SK-N-SH (cell line): Measurements from ENCODE around the gene WASL. TPM values are rescaled to one million over a fixed set of nuclear protein-coding genes. Genes with fewer than 3 reads are reported as not detected.

Source experiments
- CTCF ChIA-PET: fragments of 300-600, 350-600 bp; formaldehyde crosslinking; extraction: SDS; loops from one replicate; lab custom pipeline; 2021; lab: Yijun Ruan, JAX
- POLR2A ChIA-PET: fragments of 350-600 bp; sonication (Branson Sonifier 250); formaldehyde crosslinking; extraction: SDS; loops from one replicate; lab custom pipeline; 2020; ENCODE audit warnings: antibody characterized with exemption, inconsistent platforms; lab: Yijun Ruan, JAX
- DNase-seq: peaks from one replicate; pipeline ENCODE4 v3.0.0; 2012
- H2AFZ ChIP-seq: fragments of 200-600 bp; sonication (generic); 2 replicates; pipeline ENCODE4 v1.8.1; 2016; ENCODE audit warnings: antibody characterized with exemption, mild to moderate bottlenecking, low read depth
- H3F3A ChIP-seq: fragments of 200-600 bp; sonication (generic); replicated peaks from 2 replicates; pipeline ENCODE3; 2016; ENCODE audit warnings: antibody characterized with exemption, mild to moderate bottlenecking; ENCODE audit not compliant: insufficient read depth
- H3K27ac ChIP-seq, 2 experiments: fragments of 200-500 bp in 1 of 2; fragments of 200-600 bp in 1 of 2; sonication (Bioruptor generic) in 1 of 2; sonication (generic), shearing (Covaris generic) in 1 of 2; 2 replicates each; pipeline versions ENCODE4 v1.5.1 to v1.6.1; 2014 to 2016; ENCODE audit warnings: low read depth in 2 of 2, inconsistent platforms in 1 of 2, low read length in 1 of 2, mild to moderate bottlenecking in 1 of 2, mixed read lengths in 1 of 2
- H3K27me3 ChIP-seq: fragments of 200-600 bp; sonication (generic), shearing (Covaris generic); 2 replicates; pipeline ENCODE4 v1.6.1; 2016; ENCODE audit warnings: mixed run types; ENCODE audit not compliant: insufficient read depth
- H3K36me3 ChIP-seq, 2 experiments: fragments of 200-500 bp in 1 of 2; fragments of 200-600 bp in 1 of 2; sonication (Bioruptor generic) in 1 of 2; sonication (generic) in 1 of 2; replicated peaks in 1 of 2; 2 replicates each; pipeline versions ENCODE3 to v1.5.1; 2014 to 2016; ENCODE audit warnings: low read length in 1 of 2, mild to moderate bottlenecking in 1 of 2; ENCODE audit not compliant: insufficient read depth in 2 of 2, control insufficient read depth in 1 of 2
- H3K4me1 ChIP-seq, 2 experiments: fragments of 200-500 bp in 1 of 2; fragments of 200-600 bp in 1 of 2; sonication (Bioruptor generic) in 1 of 2; sonication (generic), shearing (Covaris generic) in 1 of 2; 2 replicates each; pipeline versions ENCODE4 v1.5.1 to v1.6.1; 2014 to 2016; ENCODE audit warnings: low read depth in 1 of 2, low read length in 1 of 2, mixed run types in 1 of 2; ENCODE audit not compliant: insufficient read depth in 2 of 2, control insufficient read depth in 1 of 2
- H3K4me2 ChIP-seq: fragments of 200-600 bp; sonication (generic), shearing (Covaris generic); 2 replicates; pipeline ENCODE4 v1.6.1; 2017; ENCODE audit warnings: mixed run types
- H3K4me3 ChIP-seq, 2 experiments: fragments of 200-500 bp in 1 of 2; fragments of 200-600 bp in 1 of 2; sonication (Bioruptor generic) in 1 of 2; sonication (generic), shearing (Covaris generic) in 1 of 2; 2 replicates each; pipeline versions ENCODE4 v1.5.1 to v1.8.1; 2014 to 2016; ENCODE audit warnings: low read depth in 2 of 2, inconsistent platforms in 1 of 2, low read length in 1 of 2, mild to moderate bottlenecking in 1 of 2, mixed read lengths in 1 of 2, moderate library complexity in 1 of 2
- H3K79me2 ChIP-seq: fragments of 200-600 bp; sonication (generic); 2 replicates; pipeline ENCODE4 v1.8.1; 2017; ENCODE audit warnings: mild to moderate bottlenecking; ENCODE audit not compliant: insufficient read depth
- H3K9ac ChIP-seq: fragments of 200-600 bp; sonication (generic); 2 replicates; pipeline ENCODE4 v1.6.1; 2017; ENCODE audit warnings: mixed run types
- H3K9me2 ChIP-seq: fragments of 200-600 bp; sonication (generic); 2 replicates; pipeline ENCODE4 v1.6.1; 2017; ENCODE audit warnings: mixed run types
- H3K9me3 ChIP-seq: fragments of 200-600 bp; sonication (generic); 2 replicates; pipeline ENCODE4 v1.6.1; 2017; ENCODE audit warnings: mixed run types, mild to moderate bottlenecking, moderate library complexity
- H4K20me1 ChIP-seq: fragments of 200-600 bp; sonication (generic); 2 replicates; pipeline ENCODE4 v1.6.1; 2017; ENCODE audit warnings: mild to moderate bottlenecking, mixed run types; ENCODE audit not compliant: insufficient read depth
- CHD2 ChIP-seq: fragments of 150-350 bp; IDR thresholded peaks from 2 replicates; pipeline ENCODE4 v1.6.1; 2018; ENCODE audit warnings: low read length; ENCODE audit not compliant: partially characterized antibody
- ELF1 ChIP-seq: IDR thresholded peaks from 2 replicates; pipeline ENCODE4 v1.4.0; 2012
- EZH2phosphoT487 ChIP-seq: fragments of 200-600 bp; sonication (generic); IDR thresholded peaks from 2 replicates; pipeline ENCODE4 v1.6.1; 2017; ENCODE audit warnings: low read depth, mixed run types, mild to moderate bottlenecking, antibody characterized with exemption, moderate library complexity, borderline replicate concordance
- FOXM1 ChIP-seq: IDR thresholded peaks from 2 replicates; pipeline ENCODE4 v1.4.0; 2012; ENCODE audit warnings: low read depth, mild to moderate bottlenecking
- JUND ChIP-seq: IDR thresholded peaks from 2 replicates; pipeline ENCODE4 v1.4.0; 2012
- MEF2A ChIP-seq: IDR thresholded peaks from 2 replicates; pipeline ENCODE4 v1.4.0; 2012; ENCODE audit warnings: low read depth, borderline replicate concordance
- MXI1 ChIP-seq: IDR thresholded peaks from 2 replicates; pipeline ENCODE4 v1.6.1; 2012; ENCODE audit warnings: mild to moderate bottlenecking, low read depth, low read length, improper control_type of control experiment
- NRF1 ChIP-seq: IDR thresholded peaks from 2 replicates; pipeline ENCODE4 v1.6.1; 2012; ENCODE audit warnings: low read depth, mild to moderate bottlenecking, low read length
- POLR2AphosphoS5 ChIP-seq: IDR thresholded peaks from 2 replicates; pipeline ENCODE4 v1.6.1; 2012; ENCODE audit warnings: low read depth, low read length
- SIN3A ChIP-seq: IDR thresholded peaks from 2 replicates; pipeline ENCODE4 v1.6.1; 2012; ENCODE audit warnings: low read depth, mild to moderate bottlenecking, low read length, moderate library complexity, borderline replicate concordance
- TAF1 ChIP-seq: IDR thresholded peaks from 2 replicates; pipeline ENCODE4 v1.6.1; 2012; ENCODE audit warnings: low read depth, mild to moderate bottlenecking, low read length, moderate library complexity, borderline replicate concordance
- TEAD4 ChIP-seq: IDR thresholded peaks from 2 replicates; pipeline ENCODE4 v1.4.0; 2012; ENCODE audit warnings: mild to moderate bottlenecking, borderline replicate concordance; ENCODE audit not compliant: insufficient read depth
- YY1 ChIP-seq: IDR thresholded peaks from 2 replicates; pipeline ENCODE4 v1.4.0; 2012; ENCODE audit warnings: low read depth, mild to moderate bottlenecking
- WGBS: methylation state at CpG from one replicate; pipeline ENCODE4 v1.1.6; 2017; ENCODE audit warnings: low lambda C conversion rate; 5-methylcytosine and 5-hydroxymethylcytosine counted together
- polyA plus RNA-seq, 3 experiments: library from polyadenylated mRNA; depleted of rRNA; stranded (reverse); fragments of >200 nt; gene quantifications; 2 replicates each; pipeline ENCODE4 v1.2.3, GENCODE V29; 2012
- TF ChIP-seq, protein P1 (sequence below): IDR thresholded peaks from 2 replicates; pipeline ENCODE4; 2012
- TF ChIP-seq, protein P2 (sequence below): fragments of 150-350 bp; IDR thresholded peaks from 2 replicates; pipeline ENCODE4 v1.6.1; 2016; ENCODE audit warnings: mild to moderate bottlenecking, low read depth, low read length
- TF ChIP-seq, protein P3 (sequence below): IDR thresholded peaks from 2 replicates; pipeline ENCODE4 v1.4.0; 2012; ENCODE audit warnings: low read depth, borderline replicate concordance
- TF ChIP-seq, protein P4 (sequence below): IDR thresholded peaks from 2 replicates; pipeline ENCODE4 v1.4.0; 2012; ENCODE audit warnings: low read depth
- TF ChIP-seq, protein P5 (sequence below): IDR thresholded peaks from 2 replicates; pipeline ENCODE4 v1.6.1; 2012; ENCODE audit warnings: mild to moderate bottlenecking, low read depth, low read length, moderate library complexity
- TF ChIP-seq, protein P6 (sequence below): fragments of 200-600 bp; sonication (generic); IDR thresholded peaks from 2 replicates; pipeline ENCODE4 v1.6.1; 2017; ENCODE audit warnings: antibody characterized with exemption, mild to moderate bottlenecking, moderate library complexity

The WASL gene
- polyA plus RNA-seq, 1 of the 3 experiments (the other 2 are of a cell fraction) = 9.9 TPM

DNA sequence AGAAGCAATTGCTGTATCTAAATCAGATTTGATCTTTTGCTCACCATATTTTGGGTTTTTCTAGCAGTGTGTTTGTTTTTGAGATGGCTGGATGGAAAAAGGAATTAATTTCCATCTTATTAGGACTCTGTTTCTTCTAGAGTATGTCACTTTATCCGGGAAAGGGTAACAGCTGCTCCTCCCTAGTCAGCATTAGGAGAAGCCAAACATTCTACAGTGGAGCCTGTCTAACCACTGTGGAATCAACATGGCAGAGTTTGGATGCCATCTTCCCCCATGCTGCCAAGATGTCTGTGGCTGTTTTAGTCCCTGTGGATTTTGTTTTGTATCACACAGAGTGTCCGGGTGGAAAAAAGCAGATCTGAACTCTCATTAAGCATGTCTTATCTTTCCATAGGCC, 109.2 kb downstream of the WASL start:
- CTCF ChIA-PET = no interaction called here
- Histone ChIP-seq H3K36me3 (no peaks in the 10 kb centered on the region), H3K4me1 (peaks cover 14 to 18% of the 10 kb centered on the region in 2 experiments; a peak in 3 of 4 replicates), H3K9me3 (no peaks in the 10 kb centered on the region), H3K27ac (no peak overlapping the region; a peak in 1 of 4 replicates), H3K9ac (no peak overlapping the region), H3K9me2 (no peaks in the 10 kb centered on the region), H4K20me1 (no peaks in the 10 kb centered on the region), H3K4me3 (no peak overlapping the region), H3K4me2 (no peak overlapping the region), H3F3A (peaks cover 4% of the 10 kb centered on the region)
- WGBS = 89% methylated on average over 2 of the region's 2 CpGs
- POLR2A ChIA-PET = no interaction called here
- TF ChIP-seq POLR2AphosphoS5 (no peak), MEF2A (no peak), MXI1 (no peak), YY1 (no peak), TAF1 (no peak), ELF1 (no peak), FOXM1 (no peak), TEAD4 (no peak), JUND (no peak), CHD2 (no peak), SIN3A (no peak), EZH2phosphoT487 (no peak), NRF1 (no peak)
- TF ChIP-seq, protein P1, sequence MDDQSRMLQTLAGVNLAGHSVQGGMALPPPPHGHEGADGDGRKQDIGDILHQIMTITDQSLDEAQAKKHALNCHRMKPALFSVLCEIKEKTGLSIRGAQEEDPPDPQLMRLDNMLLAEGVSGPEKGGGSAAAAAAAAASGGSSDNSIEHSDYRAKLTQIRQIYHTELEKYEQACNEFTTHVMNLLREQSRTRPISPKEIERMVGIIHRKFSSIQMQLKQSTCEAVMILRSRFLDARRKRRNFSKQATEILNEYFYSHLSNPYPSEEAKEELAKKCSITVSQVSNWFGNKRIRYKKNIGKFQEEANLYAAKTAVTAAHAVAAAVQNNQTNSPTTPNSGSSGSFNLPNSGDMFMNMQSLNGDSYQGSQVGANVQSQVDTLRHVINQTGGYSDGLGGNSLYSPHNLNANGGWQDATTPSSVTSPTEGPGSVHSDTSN = no peak
- TF ChIP-seq, protein P2, sequence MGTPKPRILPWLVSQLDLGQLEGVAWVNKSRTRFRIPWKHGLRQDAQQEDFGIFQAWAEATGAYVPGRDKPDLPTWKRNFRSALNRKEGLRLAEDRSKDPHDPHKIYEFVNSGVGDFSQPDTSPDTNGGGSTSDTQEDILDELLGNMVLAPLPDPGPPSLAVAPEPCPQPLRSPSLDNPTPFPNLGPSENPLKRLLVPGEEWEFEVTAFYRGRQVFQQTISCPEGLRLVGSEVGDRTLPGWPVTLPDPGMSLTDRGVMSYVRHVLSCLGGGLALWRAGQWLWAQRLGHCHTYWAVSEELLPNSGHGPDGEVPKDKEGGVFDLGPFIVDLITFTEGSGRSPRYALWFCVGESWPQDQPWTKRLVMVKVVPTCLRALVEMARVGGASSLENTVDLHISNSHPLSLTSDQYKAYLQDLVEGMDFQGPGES = no peak
- TF ChIP-seq, protein P3, sequence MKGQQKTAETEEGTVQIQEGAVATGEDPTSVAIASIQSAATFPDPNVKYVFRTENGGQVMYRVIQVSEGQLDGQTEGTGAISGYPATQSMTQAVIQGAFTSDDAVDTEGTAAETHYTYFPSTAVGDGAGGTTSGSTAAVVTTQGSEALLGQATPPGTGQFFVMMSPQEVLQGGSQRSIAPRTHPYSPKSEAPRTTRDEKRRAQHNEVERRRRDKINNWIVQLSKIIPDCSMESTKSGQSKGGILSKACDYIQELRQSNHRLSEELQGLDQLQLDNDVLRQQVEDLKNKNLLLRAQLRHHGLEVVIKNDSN = no peak
- TF ChIP-seq, protein P4, sequence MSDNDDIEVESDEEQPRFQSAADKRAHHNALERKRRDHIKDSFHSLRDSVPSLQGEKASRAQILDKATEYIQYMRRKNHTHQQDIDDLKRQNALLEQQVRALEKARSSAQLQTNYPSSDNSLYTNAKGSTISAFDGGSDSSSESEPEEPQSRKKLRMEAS = no peak
- TF ChIP-seq, protein P5, sequence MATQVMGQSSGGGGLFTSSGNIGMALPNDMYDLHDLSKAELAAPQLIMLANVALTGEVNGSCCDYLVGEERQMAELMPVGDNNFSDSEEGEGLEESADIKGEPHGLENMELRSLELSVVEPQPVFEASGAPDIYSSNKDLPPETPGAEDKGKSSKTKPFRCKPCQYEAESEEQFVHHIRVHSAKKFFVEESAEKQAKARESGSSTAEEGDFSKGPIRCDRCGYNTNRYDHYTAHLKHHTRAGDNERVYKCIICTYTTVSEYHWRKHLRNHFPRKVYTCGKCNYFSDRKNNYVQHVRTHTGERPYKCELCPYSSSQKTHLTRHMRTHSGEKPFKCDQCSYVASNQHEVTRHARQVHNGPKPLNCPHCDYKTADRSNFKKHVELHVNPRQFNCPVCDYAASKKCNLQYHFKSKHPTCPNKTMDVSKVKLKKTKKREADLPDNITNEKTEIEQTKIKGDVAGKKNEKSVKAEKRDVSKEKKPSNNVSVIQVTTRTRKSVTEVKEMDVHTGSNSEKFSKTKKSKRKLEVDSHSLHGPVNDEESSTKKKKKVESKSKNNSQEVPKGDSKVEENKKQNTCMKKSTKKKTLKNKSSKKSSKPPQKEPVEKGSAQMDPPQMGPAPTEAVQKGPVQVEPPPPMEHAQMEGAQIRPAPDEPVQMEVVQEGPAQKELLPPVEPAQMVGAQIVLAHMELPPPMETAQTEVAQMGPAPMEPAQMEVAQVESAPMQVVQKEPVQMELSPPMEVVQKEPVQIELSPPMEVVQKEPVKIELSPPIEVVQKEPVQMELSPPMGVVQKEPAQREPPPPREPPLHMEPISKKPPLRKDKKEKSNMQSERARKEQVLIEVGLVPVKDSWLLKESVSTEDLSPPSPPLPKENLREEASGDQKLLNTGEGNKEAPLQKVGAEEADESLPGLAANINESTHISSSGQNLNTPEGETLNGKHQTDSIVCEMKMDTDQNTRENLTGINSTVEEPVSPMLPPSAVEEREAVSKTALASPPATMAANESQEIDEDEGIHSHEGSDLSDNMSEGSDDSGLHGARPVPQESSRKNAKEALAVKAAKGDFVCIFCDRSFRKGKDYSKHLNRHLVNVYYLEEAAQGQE = no peak
- TF ChIP-seq, protein P6, sequence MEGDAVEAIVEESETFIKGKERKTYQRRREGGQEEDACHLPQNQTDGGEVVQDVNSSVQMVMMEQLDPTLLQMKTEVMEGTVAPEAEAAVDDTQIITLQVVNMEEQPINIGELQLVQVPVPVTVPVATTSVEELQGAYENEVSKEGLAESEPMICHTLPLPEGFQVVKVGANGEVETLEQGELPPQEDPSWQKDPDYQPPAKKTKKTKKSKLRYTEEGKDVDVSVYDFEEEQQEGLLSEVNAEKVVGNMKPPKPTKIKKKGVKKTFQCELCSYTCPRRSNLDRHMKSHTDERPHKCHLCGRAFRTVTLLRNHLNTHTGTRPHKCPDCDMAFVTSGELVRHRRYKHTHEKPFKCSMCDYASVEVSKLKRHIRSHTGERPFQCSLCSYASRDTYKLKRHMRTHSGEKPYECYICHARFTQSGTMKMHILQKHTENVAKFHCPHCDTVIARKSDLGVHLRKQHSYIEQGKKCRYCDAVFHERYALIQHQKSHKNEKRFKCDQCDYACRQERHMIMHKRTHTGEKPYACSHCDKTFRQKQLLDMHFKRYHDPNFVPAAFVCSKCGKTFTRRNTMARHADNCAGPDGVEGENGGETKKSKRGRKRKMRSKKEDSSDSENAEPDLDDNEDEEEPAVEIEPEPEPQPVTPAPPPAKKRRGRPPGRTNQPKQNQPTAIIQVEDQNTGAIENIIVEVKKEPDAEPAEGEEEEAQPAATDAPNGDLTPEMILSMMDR = no peak
- TF ChIP-seq, all 33 proteins: peak for 0
- no peaks in the 10 kb centered on the region for H3K79me2 ChIP-seq
- H3K27me3 ChIP-seq = no peaks in the 10 kb centered on the region
- no peak overlapping the region for H2AFZ ChIP-seq
- DNase-seq = no peak
